ENCODE measurements around the gene MFSD12. TPM values are rescaled to one million over a fixed set of nuclear protein-coding genes. Genes with fewer than 3 reads are reported as not detected.

MFSD12 gene
- total and polyA plus RNA-seq, 2 of the 8 experiments (the other 6 are each of a cell fraction or from before 2014, with no cell fraction given) = 59.6 to 71.3 TPM

GRCh38 chr19:3585301-3586126 lies 28.1 kb upstream of the MFSD12 start, which contains the start of gene GIPC3:
GIPC3 (plus strand) TSS chr19:3585478; CDS start chr19:3585598, 120 bp downstream.
- CTCF ChIA-PET (ENCODE audit: partially characterized antibody) = interaction anchor here (0.7 to 4.7 kb wide), 24 partner anchors 10 to 247 kb away, joined by 3 to 38 read pairs (median 4); partner anchors contain the start of genes MFSD12 and TJP3
- TF ChIP-seq BCL11A (IDR thresholded peaks at IDR 0.05; ENCODE audit: low read depth in 2 of 2, low read length in 2 of 2) (no peak), EZH2 (IDR thresholded peaks at IDR 0.05; ENCODE audit: low read depth, low read length, severe bottlenecking) (peak; percentile 33), RNF2 (IDR thresholded peaks at IDR 0.05; ENCODE audit: borderline replicate concordance, low read depth, low read length, missing control alignments, poor library complexity, severe bottlenecking) (peak; percentile 43), HDAC2 (IDR thresholded peaks at IDR 0.05; ENCODE audit: borderline replicate concordance in 1 of 2, low read depth in 2 of 2, low read length in 2 of 2) (0 out of 4 replicates have a peak, but pooled peaks of 1 of the 2 experiments have one; percentile 29), KDM4A (IDR thresholded peaks at IDR 0.05; ENCODE audit: low read depth, low read length, severe bottlenecking) (peak; percentile 62)
- 30% methylated on average over 22 of the region's 84 CpGs; no CpG with 5 or more reads in 1 of the 2 experiments for WGBS, 2 experiments (ENCODE audit: extremely low coverage in 1 of 2, insufficient coverage in 1 of 2, insufficient read length in 1 of 2, insufficient replicate concordance in 2 of 2, low coverage in 1 of 2, low lambda C conversion rate in 2 of 2, missing lambda C conversion rate in 1 of 2)
- Histone ChIP-seq H3K56ac (replicated peaks; ENCODE audit: insufficient read length, low read depth, low read length) (peak within 1 kb of the TSS; percentile 25), H4K20me1 (replicated peaks in 1 of 2; ENCODE audit: control insufficient read depth in 1 of 2, insufficient read depth in 2 of 2, low read length in 2 of 2) (no peaks in the 10 kb centered on the region), H3K27ac (ENCODE audit: low read depth, low read length) (no peak within 1 kb of the TSS), H3K9me3 (ENCODE audit: insufficient read depth in 2 of 2, low read depth in 1 of 2, low read length in 1 of 2) (peaks cover 0 to 6% of the 10 kb centered on the region in 2 experiments; a peak in 1 of 4 replicates), H3K4ac (replicated peaks; ENCODE audit: insufficient read length, low read depth, low read length) (no peak within 1 kb of the TSS), H3K79me1 (ENCODE audit: low read depth, low read length) (no peaks in the 10 kb centered on the region), H3K4me3 (ENCODE audit: extremely low read depth in 1 of 4, insufficient read depth in 2 of 4, low read depth in 3 of 4, low read length in 4 of 4) (peak within 1 kb of the TSS; percentile 27 to 63 (median 34); a peak in 7 of 8 replicates), H2BK12ac (ENCODE audit: low read depth, low read length) (no peak within 1 kb of the TSS), H3K79me2 (ENCODE audit: control insufficient read depth in 1 of 2, insufficient read depth in 2 of 2, low read length in 2 of 2) (no peaks in the 10 kb centered on the region), H3K18ac (ENCODE audit: extremely low read depth, low read length) (peak within 1 kb of the TSS; percentile 19; the same call in 1 of the 2 replicates), H2BK15ac (ENCODE audit: low read length) (no peak within 1 kb of the TSS), H3K27me3 (replicated peaks in 1 of 4; ENCODE audit: control insufficient read depth in 3 of 4, extremely low read depth in 1 of 4, insufficient read depth in 3 of 4, low read length in 3 of 4) (peaks cover 11 to 21% (median 14%) of the 10 kb centered on the region in 4 experiments; a peak in 6 of 7 replicates), H4K8ac (ENCODE audit: extremely low read depth, insufficient read depth, low read length) (peak within 1 kb of the TSS; percentile 68), H3K36me3 (ENCODE audit: control insufficient read depth in 2 of 4, insufficient read depth in 4 of 4, low read length in 3 of 4) (no peaks in the 10 kb centered on the region), H2BK20ac (ENCODE audit: low read length) (no peak within 1 kb of the TSS), H2BK5ac (ENCODE audit: low read depth, low read length) (no peak within 1 kb of the TSS), H2AK5ac (ENCODE audit: low read depth, low read length) (no peak within 1 kb of the TSS), H3K9ac (replicated peaks in 1 of 4; ENCODE audit: extremely low read depth in 1 of 4, low read depth in 3 of 4, low read length in 3 of 4) (no peak within 1 kb of the TSS), H3K4me2 (ENCODE audit: insufficient read depth in 1 of 2, low read depth in 2 of 2, low read length in 2 of 2) (peak within 1 kb of the TSS; percentile 68 to 86; a peak in 3 of 4 replicates), H3K23ac (ENCODE audit: insufficient read length) (no peak within 1 kb of the TSS), H2AFZ (ENCODE audit: low read length) (peak within 1 kb of the TSS; percentile 1; the same call in 1 of the 2 replicates), H4K5ac (ENCODE audit: insufficient read length, low read depth, low read length) (no peak within 1 kb of the TSS), H2BK120ac (replicated peaks; ENCODE audit: low read depth, low read length) (no peak within 1 kb of the TSS), H3K14ac (ENCODE audit: insufficient read length) (no peak within 1 kb of the TSS), H4K91ac (replicated peaks; ENCODE audit: insufficient read length, low read length) (no peak within 1 kb of the TSS), H3K23me2 (ENCODE audit: low read depth, low read length) (peaks cover 5% of the 10 kb centered on the region; the same call in 1 of the 2 replicates), H3K4me1 (replicated peaks in 1 of 4; ENCODE audit: control insufficient read depth in 3 of 4, insufficient read depth in 4 of 4, low read length in 3 of 4) (peaks cover 0 to 4% (median 0%) of the 10 kb centered on the region in 4 experiments; a peak in 3 of 7 replicates)
- POLR2A ChIA-PET (ENCODE audit: partially characterized antibody) = interaction anchor here (1.2 to 1.6 kb wide), 2 partner anchors 7 to 18 kb away, joined by 3 to 7 read pairs; no protein-coding TSS in a partner anchor
- peak in 1 of 2 experiments; percentile 70 for DNase-seq (ENCODE audit: low read depth in 1 of 2, low spot score in 2 of 2)
- no peak for FAIRE-seq

Measured in H1 (cell line).